NCI-H460 (cell line): ENCODE data around the gene TAF1. TPM values are rescaled to one million over a fixed set of nuclear protein-coding genes. Genes with fewer than 3 reads are reported as not detected.
"Not testable (repeated sequence)": the region's sequence is repeated elsewhere in the genome, so short reads cannot be mapped to it uniquely, and the experiment has no call there.

Experiments used
- DNase-seq: peaks from one replicate; pipeline ENCODE4 v3.0.0-alpha.2; 2016; ENCODE audit warnings: low read depth; ENCODE audit errors: extremely low read depth
- small RNA-seq, 2 experiments: library from RNA; depleted of rRNA; stranded (forward); fragments of <200 nt; gene quantifications; one replicate each; pipeline ENCODE3, GENCODE V24; 2014
- total RNA-seq: library from RNA; depleted of rRNA; stranded (reverse); fragments of >200 nt; shearing (Covaris generic); gene quantifications from 2 replicates; pipeline ENCODE4 v1.2.3, GENCODE V29; 2014; rRNA removed

The TAF1 gene
- total RNA-seq, 1 experiment from 2014 or later = 27.3 TPM

- not testable (repeated sequence) for DNase-seq
These were observed 135.9 kb downstream of the TAF1 start for GRCh38 chrX:71502080-71502479.

DNA sequence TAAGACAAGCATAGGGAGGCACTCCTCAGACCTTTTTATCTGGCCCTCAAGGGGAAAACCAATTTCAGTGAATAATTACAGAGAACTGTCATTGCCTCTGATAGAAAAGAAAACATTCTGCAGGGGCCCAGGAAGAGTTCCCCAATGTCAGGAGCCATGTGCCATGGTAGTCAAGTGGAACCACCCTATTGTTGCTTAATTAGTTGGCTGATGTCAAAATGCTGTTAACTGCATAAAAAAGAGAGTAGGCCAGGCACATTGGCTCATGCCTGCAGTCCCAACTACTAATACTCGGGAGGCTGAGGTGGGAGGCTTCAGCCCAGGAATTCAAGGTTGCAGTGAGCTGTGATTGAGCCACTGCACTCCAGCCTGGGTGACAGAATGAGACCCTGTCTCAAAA lies 138.2 kb downstream of the TAF1 start:
- no peak for DNase-seq

DNA sequence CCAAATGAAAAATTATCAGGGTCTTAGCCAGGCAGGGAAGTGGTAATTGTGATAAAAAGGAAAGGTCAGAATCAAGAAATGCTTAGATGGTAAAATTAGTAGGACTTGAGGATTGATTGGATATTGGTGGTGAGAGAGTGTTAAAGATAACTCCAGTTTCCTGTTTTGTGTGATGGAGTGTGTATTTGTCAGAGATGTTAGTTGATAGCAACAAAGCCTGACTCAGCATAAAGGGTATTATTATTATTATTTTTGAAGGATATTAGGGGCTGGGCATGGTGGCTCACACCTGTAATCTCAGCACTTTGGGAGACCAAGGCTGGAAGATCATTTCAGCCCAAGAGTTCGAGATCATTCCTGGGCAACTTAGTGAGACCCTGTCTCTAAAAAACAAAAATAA lies 143.1 kb downstream of the TAF1 start:
- no peak for DNase-seq

DNA sequence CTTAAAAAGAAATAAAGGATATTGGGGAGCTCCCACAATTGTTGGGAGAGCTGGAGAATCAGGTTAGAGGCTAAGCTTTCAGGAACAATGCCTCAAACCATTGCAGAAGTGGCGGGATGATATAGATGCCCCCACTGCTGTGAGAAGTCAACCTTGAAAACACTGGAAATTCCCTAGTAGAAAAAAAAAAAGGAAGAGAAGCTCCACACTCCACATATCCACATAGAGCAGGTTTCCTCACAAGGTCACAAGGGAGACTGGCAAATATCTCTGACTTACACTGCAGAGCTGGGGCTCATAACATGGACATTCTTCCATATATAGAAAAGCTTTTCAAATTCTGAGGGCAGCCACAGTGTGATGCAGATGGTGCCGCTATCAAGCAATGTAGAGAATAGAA lies 144.0 kb downstream of the TAF1 start:
- DNase-seq = no peak

DNA sequence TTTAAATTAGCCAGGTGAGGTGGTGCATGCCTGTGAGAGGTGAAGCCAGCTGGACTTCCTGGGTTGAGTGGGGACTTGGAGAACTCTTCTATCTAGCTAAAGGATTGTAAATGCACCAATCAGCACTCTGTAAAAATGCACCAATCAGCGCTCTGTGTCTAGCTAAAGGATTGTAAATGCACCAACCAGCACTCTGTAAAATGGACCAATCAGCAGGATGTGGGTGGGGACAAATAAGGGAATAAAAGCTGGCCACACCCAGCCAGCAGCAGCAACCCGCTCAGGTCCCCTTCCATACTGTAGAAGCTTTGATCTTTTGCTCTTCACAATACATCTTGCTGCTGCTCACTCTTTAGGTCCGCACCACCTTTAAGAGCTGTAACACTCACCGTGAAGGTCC lies 147.6 kb downstream of the TAF1 start:
- DNase-seq = not testable (repeated sequence)

- DNase-seq = no peak
These were observed 148.3 kb downstream of the TAF1 start for GRCh38 chrX:71514367-71515037.

GRCh38 chrX:71515038-71515396 lies 148.9 kb downstream of the TAF1 start:
- DNase-seq = no peak

Small RNA genes within 50 kb of the gene (small RNA-seq; reads per million reads assigned to genes)
- 0 reads per million in 2 experiments for gene AL590762.4
- gene RF00019 = 0 reads per million in 2 experiments

Other genes with a start within 250 kb of the TAF1 start
- 12.8 and 18.1 TPM in 2 replicates for gene MED12, start 247.8 kb upstream of the TAF1 start, total RNA-seq
- 0.58 and 0.69 TPM in 2 replicates for gene NLGN3, start 221.5 kb upstream of the TAF1 start, total RNA-seq
- gene GJB1, start 143.1 kb upstream of the TAF1 start, total RNA-seq = not detected in 2 replicates
- gene ZMYM3, start 112.2 kb upstream of the TAF1 start, total RNA-seq = 13.4 and 14.7 TPM in 2 replicates
- 527 and 545 TPM in 2 replicates for gene NONO, start 82.7 kb upstream of the TAF1 start, total RNA-seq
- gene ITGB1BP2, start 64.6 kb upstream of the TAF1 start, total RNA-seq = 1.6 and 2.9 TPM in 2 replicates
- 274 and 379 TPM in 2 replicates for gene OGT, start 166.7 kb downstream of the TAF1 start, total RNA-seq
- 3.6 and 5.3 TPM in 2 replicates for gene GCNA, start 212.1 kb downstream of the TAF1 start, total RNA-seq